ENCODE measurements around the gene IL17RE. TPM values are rescaled to one million over a fixed set of nuclear protein-coding genes. Genes with fewer than 3 reads are reported as not detected.

The IL17RE gene
- total and polyA plus RNA-seq, 2 of the 13 experiments (the other 11 are each of a cell fraction or from before 2014, with no cell fraction given): 14.5 to 24.1 TPM

DNA sequence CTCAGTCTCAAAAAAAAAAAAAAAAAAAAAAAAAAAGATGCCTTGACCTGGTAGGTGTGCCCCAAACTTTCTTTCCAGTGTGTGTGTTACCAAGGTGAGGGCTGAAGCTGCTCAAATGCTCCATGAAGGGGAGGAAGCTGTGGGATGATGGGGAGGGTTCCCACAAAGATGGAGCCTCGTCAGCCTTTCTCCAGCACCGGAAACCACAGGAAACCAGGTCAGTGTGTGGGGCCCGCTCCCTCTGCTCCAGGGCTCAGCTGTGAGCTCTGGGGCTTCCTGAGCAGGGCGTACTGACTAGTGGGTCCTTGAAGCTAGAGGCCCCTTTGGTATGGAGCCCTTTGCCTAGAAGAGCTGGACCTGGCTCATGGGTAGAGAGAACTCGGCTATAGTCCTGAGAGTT, 681 bp upstream of the IL17RE start (continued):
- TF ChIP-seq, protein P1, sequence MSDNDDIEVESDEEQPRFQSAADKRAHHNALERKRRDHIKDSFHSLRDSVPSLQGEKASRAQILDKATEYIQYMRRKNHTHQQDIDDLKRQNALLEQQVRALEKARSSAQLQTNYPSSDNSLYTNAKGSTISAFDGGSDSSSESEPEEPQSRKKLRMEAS (IDR thresholded peaks at IDR 0.05): peak; percentile 50; the same call in 1 of the 2 replicates
- 0 out of 2 replicates have a peak, but pooled peaks have one; percentile 5 for TF ChIP-seq KMT2A (CRISPR knock-in tag; IDR thresholded peaks at IDR 0.05)
- no peak for TF ChIP-seq ATF4 (CRISPR knock-in tag; IDR thresholded peaks at IDR 0.05)
- no peak for TF ChIP-seq TCF7 (IDR thresholded peaks at IDR 0.05; ENCODE audit: low read depth)
- TF ChIP-seq ZBTB7B (CRISPR knock-in tag; IDR thresholded peaks at IDR 0.05): no peak; the same call in 1 of the 2 replicates
- TF ChIP-seq ERF (CRISPR knock-in tag; IDR thresholded peaks at IDR 0.05): no peak
- peak; percentile 73 for TF ChIP-seq YY1 (IDR thresholded peaks at IDR 0.05; ENCODE audit: insufficient read depth, insufficient replicate concordance, low read depth, low read length)
- TF ChIP-seq, protein P2, sequence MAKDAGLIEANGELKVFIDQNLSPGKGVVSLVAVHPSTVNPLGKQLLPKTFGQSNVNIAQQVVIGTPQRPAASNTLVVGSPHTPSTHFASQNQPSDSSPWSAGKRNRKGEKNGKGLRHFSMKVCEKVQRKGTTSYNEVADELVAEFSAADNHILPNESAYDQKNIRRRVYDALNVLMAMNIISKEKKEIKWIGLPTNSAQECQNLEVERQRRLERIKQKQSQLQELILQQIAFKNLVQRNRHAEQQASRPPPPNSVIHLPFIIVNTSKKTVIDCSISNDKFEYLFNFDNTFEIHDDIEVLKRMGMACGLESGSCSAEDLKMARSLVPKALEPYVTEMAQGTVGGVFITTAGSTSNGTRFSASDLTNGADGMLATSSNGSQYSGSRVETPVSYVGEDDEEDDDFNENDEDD (CRISPR knock-in tag; IDR thresholded peaks at IDR 0.05; ENCODE audit: borderline replicate concordance): no peak
- no peak for TF ChIP-seq ZNF343 (CRISPR knock-in tag; IDR thresholded peaks at IDR 0.05)
- TF ChIP-seq KLF16 (CRISPR knock-in tag; IDR thresholded peaks at IDR 0.05): no peak
- TF ChIP-seq GABPB1 (CRISPR knock-in tag; IDR thresholded peaks at IDR 0.05): peak; percentile 58
- no peak for TF ChIP-seq HDAC1 (CRISPR knock-in tag; IDR thresholded peaks at IDR 0.05)
- TF ChIP-seq, protein P3, sequence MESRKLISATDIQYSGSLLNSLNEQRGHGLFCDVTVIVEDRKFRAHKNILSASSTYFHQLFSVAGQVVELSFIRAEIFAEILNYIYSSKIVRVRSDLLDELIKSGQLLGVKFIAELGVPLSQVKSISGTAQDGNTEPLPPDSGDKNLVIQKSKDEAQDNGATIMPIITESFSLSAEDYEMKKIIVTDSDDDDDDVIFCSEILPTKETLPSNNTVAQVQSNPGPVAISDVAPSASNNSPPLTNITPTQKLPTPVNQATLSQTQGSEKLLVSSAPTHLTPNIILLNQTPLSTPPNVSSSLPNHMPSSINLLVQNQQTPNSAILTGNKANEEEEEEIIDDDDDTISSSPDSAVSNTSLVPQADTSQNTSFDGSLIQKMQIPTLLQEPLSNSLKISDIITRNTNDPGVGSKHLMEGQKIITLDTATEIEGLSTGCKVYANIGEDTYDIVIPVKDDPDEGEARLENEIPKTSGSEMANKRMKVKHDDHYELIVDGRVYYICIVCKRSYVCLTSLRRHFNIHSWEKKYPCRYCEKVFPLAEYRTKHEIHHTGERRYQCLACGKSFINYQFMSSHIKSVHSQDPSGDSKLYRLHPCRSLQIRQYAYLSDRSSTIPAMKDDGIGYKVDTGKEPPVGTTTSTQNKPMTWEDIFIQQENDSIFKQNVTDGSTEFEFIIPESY (CRISPR knock-in tag; IDR thresholded peaks at IDR 0.05): no peak
- TF ChIP-seq ZC3H4 (CRISPR knock-in tag; IDR thresholded peaks at IDR 0.05; ENCODE audit: borderline replicate concordance): peak; percentile 47; the same call in 1 of the 2 replicates
- TF ChIP-seq KIAA2018 (CRISPR knock-in tag; IDR thresholded peaks at IDR 0.05; ENCODE audit: borderline replicate concordance): no peak
- no peak for TF ChIP-seq ZNF615 (CRISPR knock-in tag; IDR thresholded peaks at IDR 0.05; ENCODE audit: borderline replicate concordance)
- TF ChIP-seq MYC (CRISPR knock-in tag; IDR thresholded peaks at IDR 0.05; ENCODE audit: borderline replicate concordance): peak; percentile 50; the same call in 1 of the 2 replicates
- 0 out of 2 replicates have a peak, but pooled peaks have one; percentile 18 for TF ChIP-seq ZNF224 (CRISPR knock-in tag; IDR thresholded peaks at IDR 0.05)

Measured in HepG2 (cell line).